ENCODE results near the gene TEX9. TPM values are rescaled to one million over a fixed set of nuclear protein-coding genes. Genes with fewer than 3 reads are reported as not detected.

TEX9 gene
- total and polyA plus RNA-seq, 9 donors, result 3.0 to 25.8 (median 11.7) TPM

GRCh38 chr15:56346414-56346813, 18.8 kb upstream of the TEX9 start:
- intact Hi-C loops (cut with DNase I), result no loop called here

GRCh38 chr15:56349554-56349953, 15.7 kb upstream of the TEX9 start:
- DNase-seq, result no peak
- intact Hi-C loops (cut with DNase I), result no loop called here
- WGBS, 3 donors, result 87 to 90% (median 87%) methylated on average over 6 of the region's 6 CpGs

More at GRCh38 chr15:56346414-56346813, 18.8 kb upstream of the TEX9 start:
- Histone ChIP-seq H3K27me3 (no peaks in the 10 kb centered on the region), H3K27ac (no peak overlapping the region), H3K9me3 (no peaks in the 10 kb centered on the region), H3K36me3 (no peaks in the 10 kb centered on the region), H3K4me3 (no peak overlapping the region), H3K4me1 (ENCODE audit: insufficient read depth) (no peaks in the 10 kb centered on the region)
- TF ChIP-seq, protein P1, sequence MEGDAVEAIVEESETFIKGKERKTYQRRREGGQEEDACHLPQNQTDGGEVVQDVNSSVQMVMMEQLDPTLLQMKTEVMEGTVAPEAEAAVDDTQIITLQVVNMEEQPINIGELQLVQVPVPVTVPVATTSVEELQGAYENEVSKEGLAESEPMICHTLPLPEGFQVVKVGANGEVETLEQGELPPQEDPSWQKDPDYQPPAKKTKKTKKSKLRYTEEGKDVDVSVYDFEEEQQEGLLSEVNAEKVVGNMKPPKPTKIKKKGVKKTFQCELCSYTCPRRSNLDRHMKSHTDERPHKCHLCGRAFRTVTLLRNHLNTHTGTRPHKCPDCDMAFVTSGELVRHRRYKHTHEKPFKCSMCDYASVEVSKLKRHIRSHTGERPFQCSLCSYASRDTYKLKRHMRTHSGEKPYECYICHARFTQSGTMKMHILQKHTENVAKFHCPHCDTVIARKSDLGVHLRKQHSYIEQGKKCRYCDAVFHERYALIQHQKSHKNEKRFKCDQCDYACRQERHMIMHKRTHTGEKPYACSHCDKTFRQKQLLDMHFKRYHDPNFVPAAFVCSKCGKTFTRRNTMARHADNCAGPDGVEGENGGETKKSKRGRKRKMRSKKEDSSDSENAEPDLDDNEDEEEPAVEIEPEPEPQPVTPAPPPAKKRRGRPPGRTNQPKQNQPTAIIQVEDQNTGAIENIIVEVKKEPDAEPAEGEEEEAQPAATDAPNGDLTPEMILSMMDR (IDR thresholded peaks at IDR 0.05), result no peak
- TF ChIP-seq POLR2A (IDR thresholded peaks at IDR 0.05) (no peak), EP300 (IDR thresholded peaks at IDR 0.05) (no peak)
- 71 to 77% (median 73%) methylated on average over 3 of the region's 3 CpGs for WGBS, 3 donors
- no peak for DNase-seq

GRCh38 chr15:56351353-56351752, 13.9 kb upstream of the TEX9 start:
- no peaks in the 10 kb centered on the region for H3K9me3 ChIP-seq
- TF ChIP-seq EP300 (IDR thresholded peaks at IDR 0.05), result no peak
- TF ChIP-seq POLR2A (IDR thresholded peaks at IDR 0.05), result no peak
- TF ChIP-seq, protein P1 (IDR thresholded peaks at IDR 0.05), result no peak
- WGBS, 3 donors, result 22 to 44% (median 31%) methylated on average over 1 of the region's 1 CpG
- H3K27ac ChIP-seq, result no peak overlapping the region
- no peaks in the 10 kb centered on the region for H3K36me3 ChIP-seq
- H3K27me3 ChIP-seq, result no peaks in the 10 kb centered on the region
- intact Hi-C loops (cut with DNase I), result no loop called here
- DNase-seq, result no peak
- no peaks in the 10 kb centered on the region for H3K4me1 ChIP-seq (ENCODE audit: insufficient read depth)
- H3K4me3 ChIP-seq, result no peak overlapping the region

More at GRCh38 chr15:56349554-56349953, 15.7 kb upstream of the TEX9 start:
- Histone ChIP-seq H3K36me3 (no peaks in the 10 kb centered on the region), H3K9me3 (no peaks in the 10 kb centered on the region), H3K27me3 (no peaks in the 10 kb centered on the region), H3K4me3 (no peak overlapping the region), H3K27ac (no peak overlapping the region), H3K4me1 (ENCODE audit: insufficient read depth) (no peaks in the 10 kb centered on the region)
- TF ChIP-seq, protein P1 (IDR thresholded peaks at IDR 0.05), result no peak
- no peak for TF ChIP-seq POLR2A (IDR thresholded peaks at IDR 0.05)
- TF ChIP-seq EP300 (IDR thresholded peaks at IDR 0.05), result no peak

DNA sequence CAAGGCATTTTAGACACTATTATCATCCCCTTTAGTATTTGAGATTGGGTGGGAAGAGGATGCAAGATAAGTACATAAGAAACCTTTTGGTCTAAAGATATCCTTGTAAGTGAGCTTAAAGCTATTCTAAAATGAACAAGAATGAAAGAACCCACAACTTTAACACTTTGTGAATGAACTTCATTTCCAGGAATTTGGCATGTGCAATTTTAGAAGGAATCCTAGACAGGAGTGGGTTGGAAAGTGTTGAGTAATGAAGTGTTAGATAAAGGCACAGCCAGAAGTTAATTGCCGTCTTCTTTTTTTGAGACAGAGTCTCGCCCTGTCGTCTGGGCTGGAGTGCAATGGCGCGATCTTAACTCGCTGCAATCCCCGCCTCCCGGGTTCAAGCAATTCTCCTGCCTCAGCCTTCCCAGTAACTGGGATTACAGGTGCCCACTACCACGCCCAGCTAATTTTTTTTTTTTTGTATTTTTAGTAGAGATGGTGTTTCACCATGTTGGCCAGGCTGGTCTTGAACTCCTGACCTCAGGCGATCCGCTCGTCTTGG, 13.2 kb upstream of the TEX9 start:
- no peak overlapping the region for H3K27ac ChIP-seq
- no peaks in the 10 kb centered on the region for H3K9me3 ChIP-seq
- no peak overlapping the region for H3K4me3 ChIP-seq
- TF ChIP-seq POLR2A (IDR thresholded peaks at IDR 0.05) (no peak), EP300 (IDR thresholded peaks at IDR 0.05) (no peak)
- TF ChIP-seq, protein P1 (IDR thresholded peaks at IDR 0.05), result no peak
- H3K27me3 ChIP-seq, result no peaks in the 10 kb centered on the region
- intact Hi-C loops (cut with DNase I), result no loop called here
- H3K36me3 ChIP-seq, result no peaks in the 10 kb centered on the region
- no peak for DNase-seq
- no peaks in the 10 kb centered on the region for H3K4me1 ChIP-seq (ENCODE audit: insufficient read depth)
- 68 to 76% (median 75%) methylated on average over 12 of the region's 12 CpGs for WGBS, 3 donors
